GM20431 (cell line): ENCODE results near the gene CABLES1.
"Not testable (repeated sequence)": the region's sequence is repeated elsewhere in the genome, so short reads cannot be mapped to it uniquely, and the experiment has no call there.

Source experiments
- in situ Hi-C: fragments of 300-500 bp; cut with MseI, MboI; formaldehyde crosslinking; loops from one replicate; pipeline ENCODE4 v1.15.0; 2020; ENCODE audit warnings: low sequenced_read_pairs; ENCODE audit not compliant: unreplicated experiment

Gene CABLES1

GRCh38 chr18:23257686-23258565, 122.6 kb downstream of the CABLES1 start:
- in situ Hi-C loops: no loop called here

DNA sequence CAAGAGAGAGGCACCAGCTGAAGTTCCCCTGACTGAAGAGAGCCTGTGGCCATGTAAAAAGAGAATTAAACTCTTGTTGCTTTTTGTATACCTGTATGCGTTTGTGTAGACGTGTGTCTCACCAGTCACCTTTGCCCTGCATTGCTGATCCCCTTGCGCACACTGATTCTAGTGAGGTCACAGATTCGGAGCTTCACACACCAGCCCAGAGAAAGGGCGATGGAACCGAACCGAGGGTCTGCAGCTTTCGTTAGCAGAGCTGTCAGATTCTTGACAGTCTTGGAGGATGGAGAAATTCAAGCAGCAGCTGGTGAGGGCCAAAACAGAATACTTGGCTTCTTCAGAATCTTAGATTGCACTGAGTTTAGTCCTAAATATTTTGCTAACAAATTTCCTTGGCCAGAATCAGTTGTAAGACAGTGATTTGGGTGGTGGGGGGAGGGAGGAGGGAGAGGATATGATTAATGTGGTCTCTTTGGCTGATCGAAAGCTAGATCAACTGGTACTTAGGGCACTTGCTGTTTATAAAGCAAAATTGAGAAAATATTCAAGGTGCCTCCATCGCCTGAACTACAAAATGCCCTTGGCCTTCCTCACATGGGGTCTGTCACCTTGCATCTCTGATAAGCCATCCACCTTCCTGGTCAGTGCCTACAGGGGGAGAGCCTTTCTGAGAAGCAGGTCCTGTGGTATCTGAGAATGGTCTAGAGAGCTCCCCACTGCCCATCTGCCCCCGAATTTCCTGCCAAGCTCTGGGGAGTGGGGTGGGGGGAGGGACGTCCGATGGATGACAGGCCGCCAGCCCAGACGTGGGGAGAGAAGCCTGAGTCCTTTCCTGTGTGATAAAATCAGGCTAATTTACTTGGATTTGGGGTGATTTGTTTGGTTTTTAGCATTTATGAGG, 123.5 kb downstream of the CABLES1 start:
- in situ Hi-C loops: no loop called here

GRCh38 chr18:23259701-23260681, 124.7 kb downstream of the CABLES1 start:
- in situ Hi-C loops: no loop called here

- in situ Hi-C loops: no loop called here
Measured at GRCh38 chr18:23260926-23261590, 125.8 kb downstream of the CABLES1 start.

GRCh38 chr18:23263551-23264235, 128.4 kb downstream of the CABLES1 start:
- in situ Hi-C loops: no loop called here

DNA sequence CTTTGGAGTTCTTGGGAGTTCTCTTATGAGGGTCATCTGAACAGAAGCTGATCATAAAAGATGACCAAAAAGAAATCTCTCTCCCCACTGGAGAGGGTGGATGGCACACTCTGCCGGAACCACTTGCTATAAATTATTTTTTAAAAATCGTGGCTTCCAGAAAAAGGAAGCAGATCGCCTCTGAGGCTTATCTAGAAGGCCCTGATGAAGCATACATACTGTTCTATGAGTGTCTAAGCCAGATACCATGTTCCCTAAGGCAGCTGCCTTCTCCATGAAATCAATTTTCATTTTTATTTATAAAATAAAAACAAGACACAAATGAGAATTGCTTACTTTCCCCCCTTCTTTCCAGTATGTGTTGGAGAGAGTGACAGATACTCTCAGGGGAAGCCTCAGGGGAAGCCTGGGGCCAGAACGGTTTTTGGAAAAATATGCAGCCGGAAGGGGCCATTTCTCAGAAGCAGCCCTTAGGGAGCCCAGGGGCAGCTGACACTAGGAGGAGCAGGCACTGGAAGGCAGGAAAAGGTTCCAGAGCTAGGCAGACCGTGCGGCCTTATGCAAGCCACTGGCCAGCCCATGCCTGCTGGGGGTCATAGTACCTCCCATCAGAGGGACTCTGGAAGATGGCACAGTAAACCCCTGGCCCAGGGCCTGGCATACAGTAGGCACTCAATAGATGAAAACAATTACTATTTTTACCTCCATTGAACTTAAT, 130.6 kb downstream of the CABLES1 start:
- in situ Hi-C loops: no loop called here

GRCh38 chr18:23266717-23267446, 131.6 kb downstream of the CABLES1 start:
- in situ Hi-C loops: no loop called here

- in situ Hi-C loops: no loop called here
Measured at GRCh38 chr18:23267447-23267776, 132.1 kb downstream of the CABLES1 start.

GRCh38 chr18:23268641-23269040, 133.4 kb downstream of the CABLES1 start:
- in situ Hi-C loops: no loop called here

- in situ Hi-C loops: not testable (repeated sequence)
Measured at GRCh38 chr18:23269068-23269467, 133.8 kb downstream of the CABLES1 start.

- in situ Hi-C loops: no loop called here
Measured at GRCh38 chr18:23269928-23270327, 134.6 kb downstream of the CABLES1 start.

- in situ Hi-C loops: no loop called here
Measured at GRCh38 chr18:23270986-23271680, 135.8 kb downstream of the CABLES1 start.

DNA sequence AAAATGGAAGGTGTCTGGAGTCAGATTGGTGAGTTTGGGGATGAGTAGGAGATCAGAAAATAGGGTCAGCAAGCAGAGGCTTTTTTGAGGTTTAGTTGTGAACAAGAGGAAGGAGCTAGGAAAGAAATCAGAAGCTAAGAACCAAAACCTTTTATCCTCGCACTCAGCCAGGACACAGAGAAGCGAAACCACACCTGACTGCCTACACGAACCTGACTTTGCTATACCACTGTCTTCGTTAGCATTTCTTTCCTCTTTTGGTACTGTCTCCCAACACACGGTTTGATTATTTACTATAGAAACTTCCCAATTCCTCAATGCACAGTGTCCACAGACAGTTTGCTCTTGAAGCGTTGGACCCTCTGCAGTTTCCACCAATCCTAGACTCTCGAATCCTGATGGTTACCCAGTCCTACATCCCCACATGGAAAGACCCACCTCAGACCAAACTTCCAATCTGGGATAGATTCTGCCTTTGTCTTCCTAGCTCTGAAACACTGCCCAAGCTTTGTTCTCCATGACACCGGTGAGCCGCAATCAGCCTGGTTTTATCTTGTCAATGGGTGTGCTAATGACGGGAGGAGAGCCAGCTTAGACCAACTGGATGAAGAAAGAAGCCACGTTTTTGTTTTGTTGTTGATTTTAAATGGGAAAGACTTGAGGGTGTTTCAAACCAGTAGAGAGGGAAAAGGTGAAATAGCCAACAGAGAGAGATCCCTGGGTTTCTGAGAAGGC, 137.4 kb downstream of the CABLES1 start:
- in situ Hi-C loops: no loop called here

- in situ Hi-C loops: no loop called here
Measured at GRCh38 chr18:23273443-23273966, 138.2 kb downstream of the CABLES1 start.

- in situ Hi-C loops: no loop called here
Measured at GRCh38 chr18:23274638-23275482, 139.6 kb downstream of the CABLES1 start.
